Measurements from ENCODE around the gene COMTD1. TPM values are rescaled to one million over a fixed set of nuclear protein-coding genes. Genes with fewer than 3 reads are reported as not detected.

COMTD1 gene
- total and polyA plus RNA-seq, 2 of the 13 experiments (the other 11 are each of a cell fraction or from before 2014, with no cell fraction given) = 11.8 to 18.4 TPM

- in situ Hi-C loops (cut with HindIII; ENCODE audit: extremely low pct_ligation_motif_present, low pct_unique_long_range_greater_than_20kb) = no loop called here
- no peak for DNase-seq (ENCODE audit: low spot score)
- CTCF ChIA-PET (ENCODE audit: low intra/inter-chr PET ratio, low total read pairs) = no interaction called here
- FAIRE-seq = no peak
- no peaks in the 10 kb centered on the region for H3K9me3 ChIP-seq (ENCODE audit: low read length)
- H3K27me3 ChIP-seq (ENCODE audit: control insufficient read depth in 1 of 2, insufficient read depth in 2 of 2, low read length in 2 of 2) = no peaks in the 10 kb centered on the region; a peak in 1 of 5 replicates
- H3K27ac ChIP-seq (ENCODE audit: extremely low read length, insufficient read depth, low read length) = peak overlapping the region; percentile 91
- peak overlapping the region; percentile 88 for H3K4me2 ChIP-seq (ENCODE audit: low read depth, low read length)
- H3K4me3 ChIP-seq (replicated peaks in 1 of 3; ENCODE audit: insufficient read depth in 1 of 3, low read depth in 2 of 3, low read length in 3 of 3) = peak overlapping the region; percentile 80 to 91 (median 90); a peak in 5 of 6 replicates
- POLR2A ChIA-PET = interaction anchor here (0.6 to 4.8 kb wide), 11 partner anchors 11 to 931 kb away, joined by 3 to 55 read pairs (median 10); partner anchors contain the start of gene SAMD8
- peaks cover 8% of the 10 kb centered on the region for H4K20me1 ChIP-seq (ENCODE audit: insufficient read depth, low read length)
- no peak for ATAC-seq
- H3K9ac ChIP-seq (ENCODE audit: insufficient read depth, low read depth, low read length) = peak overlapping the region; percentile 96
- TF ChIP-seq ZNF770 (CRISPR knock-in tag; IDR thresholded peaks at IDR 0.05) (peak; percentile 76), ZNF407 (CRISPR knock-in tag; IDR thresholded peaks at IDR 0.05; ENCODE audit: not compliant biosample characterization) (peak; percentile 1), CREBL2 (CRISPR knock-in tag; IDR thresholded peaks at IDR 0.05; ENCODE audit: borderline replicate concordance) (no peak)
- intact Hi-C loops (cut with micrococcal nuclease; ENCODE audit: unreplicated experiment) = no loop called here
- 91% methylated on average over 16 of the region's 16 CpGs for WGBS (ENCODE audit: low lambda C conversion rate)
- H2AFZ ChIP-seq (ENCODE audit: low read length) = no peak overlapping the region
- H3K36me3 ChIP-seq (replicated peaks in 1 of 2; ENCODE audit: control insufficient read depth in 1 of 2, insufficient read depth in 2 of 2, low read length in 2 of 2) = peaks cover 0 to 18% of the 10 kb centered on the region in 2 experiments; a peak in 4 of 5 replicates
- peaks cover 34% of the 10 kb centered on the region for H3K79me2 ChIP-seq (ENCODE audit: insufficient read depth, low read length)
- H3K4me1 ChIP-seq (ENCODE audit: insufficient read depth, low read length) = peaks cover 59% of the 10 kb centered on the region
- BruUV-seq (replicated peaks) = no TSS peak
Measured at GRCh38 chr10:75209086-75209920, 26.5 kb downstream of the COMTD1 start.
